Ramos (cell line): ENCODE data around the gene BSG.

ENCODE experiments used
- in situ Hi-C: fragments of 300-500 bp; cut with MboI; formaldehyde crosslinking; loops from one replicate; pipeline ENCODE4 v1.14.3; 2022; ENCODE audit warnings: low sequenced_read_pairs; ENCODE audit not compliant: unreplicated experiment

BSG gene

GRCh38 chr19:539429-540030 is 32.9 kb upstream of the BSG start:
- in situ Hi-C loops = no loop called here

- in situ Hi-C loops = no loop called here
These were observed 31.3 kb upstream of the BSG start for GRCh38 chr19:540867-541637.

- in situ Hi-C loops = no loop called here
These were observed 30.7 kb upstream of the BSG start for GRCh38 chr19:541699-542098.

GRCh38 chr19:542173-542866 is 30.1 kb upstream of the BSG start:
- in situ Hi-C loops = no loop called here

- in situ Hi-C loops = no loop called here
These were observed 28.3 kb upstream of the BSG start, which contains the start of gene GZMM for GRCh38 chr19:543910-544608. Gene GZMM, plus strand, starts transcription at chr19:544053. Its CDS starts 19 bp downstream, at chr19:544072.

GRCh38 chr19:547117-547516 is 25.3 kb upstream of the BSG start:
- in situ Hi-C loops = no loop called here

GRCh38 chr19:547836-548720 is 24.3 kb upstream of the BSG start:
- in situ Hi-C loops = no loop called here

- in situ Hi-C loops = no loop called here
These were observed 23.2 kb upstream of the BSG start for GRCh38 chr19:548886-549830.

GRCh38 chr19:554817-555216 is 17.6 kb upstream of the BSG start:
- in situ Hi-C loops = no loop called here

GRCh38 chr19:555474-555808 is 17.0 kb upstream of the BSG start:
- in situ Hi-C loops = no loop called here

- in situ Hi-C loops = no loop called here
These were observed 15.6 kb upstream of the BSG start for GRCh38 chr19:556611-557382.

- in situ Hi-C loops = no loop called here
These were observed 13.5 kb upstream of the BSG start for GRCh38 chr19:558770-559439.

- in situ Hi-C loops = no loop called here
These were observed 12.3 kb upstream of the BSG start for GRCh38 chr19:560121-560520.

GRCh38 chr19:566403-566802 is 6.0 kb upstream of the BSG start:
- in situ Hi-C loops = no loop called here

- in situ Hi-C loops = no loop called here
These were observed 5.6 kb upstream of the BSG start for GRCh38 chr19:566844-567243.

GRCh38 chr19:567296-567900 is 5.0 kb upstream of the BSG start:
- in situ Hi-C loops = no loop called here

- in situ Hi-C loops = no loop called here
These were observed 2.1 kb upstream of the BSG start for GRCh38 chr19:570251-570686.
